Gastroesophageal sphincter (tissue), 4 donors: Measurements from ENCODE around the gene WDR5. TPM values are rescaled to one million over a fixed set of nuclear protein-coding genes. Genes with fewer than 3 reads are reported as not detected.

ENCODE experiments used
- ATAC-seq: fragments of 150-250 bp; one replicate; pipeline ENCODE4 v1.9.1; 2016; ENCODE audit warnings: mild to moderate bottlenecking, moderate library complexity
- H3K27ac ChIP-seq, 4 donors: fragments of 200-600 bp; sonication (generic) in 3 of 4; 1 replicate in 3 of 4; 2 replicates in 1 of 4; pipeline ENCODE4 v1.5.1; 2016 to 2019
- H3K27me3 ChIP-seq: fragments of 200-600 bp; sonication (generic); one replicate; pipeline ENCODE4 v1.5.1; 2019
- H3K36me3 ChIP-seq, 2 donors: fragments of 200-600 bp; sonication (generic); one replicate each; pipeline ENCODE4 v1.5.1; 2019; ENCODE audit warnings: control low read depth in 1 of 2
- H3K4me1 ChIP-seq, 3 donors: fragments of 200-600 bp; sonication (generic); 1 replicate in 2 of 3; 2 replicates in 1 of 3; pipeline ENCODE4 v1.5.1; 2016 to 2019; ENCODE audit warnings: control low read depth in 2 of 3
- H3K4me3 ChIP-seq, 2 donors: fragments of 200-600 bp; sonication (generic); one replicate each; pipeline ENCODE4 v1.5.1; 2019; ENCODE audit warnings: mild to moderate bottlenecking in 1 of 2, moderate library complexity in 1 of 2
- H3K9me3 ChIP-seq, 3 donors: fragments of 200-600 bp; sonication (generic); one replicate each; pipeline ENCODE4 v1.5.1; 2017 to 2019; ENCODE audit warnings: control low read depth in 2 of 3
- EP300 ChIP-seq: sonication (generic); formaldehyde crosslinking; IDR thresholded peaks from one replicate; pipeline ENCODE4 v1.6.1; 2017; ENCODE audit warnings: antibody characterized with exemption, mild to moderate bottlenecking
- POLR2A ChIP-seq, 2 donors: fragments of 450-650 bp; IDR thresholded peaks; one replicate each; pipeline ENCODE4 v1.6.1; 2017; ENCODE audit warnings: antibody characterized with exemption in 2 of 2, mild to moderate bottlenecking in 2 of 2, moderate library complexity in 1 of 2
- POLR2AphosphoS5 ChIP-seq: sonication (generic); formaldehyde crosslinking; IDR thresholded peaks from one replicate; pipeline ENCODE4 v1.6.1; 2017; ENCODE audit warnings: antibody characterized with exemption
- WGBS, 2 donors: methylation state at CpG; one replicate each; pipeline ENCODE4 v1.1.5; 2018; ENCODE audit warnings: low coverage in 1 of 2; 5-methylcytosine and 5-hydroxymethylcytosine counted together
- total RNA-seq, 4 donors: library from RNA; depleted of rRNA; stranded (reverse); fragments of >200 nt; gene quantifications; one replicate each; pipeline ENCODE4 v1.1.0, GENCODE V29; 2016
- TF ChIP-seq, protein P1 (sequence below), 4 experiments: fragments of 200-600 bp in 2 of 4; fragments of 450-650 bp in 2 of 4; sonication (generic) in 1 of 4; IDR thresholded peaks; one replicate each; pipeline ENCODE4 v1.5.1; 2017 to 2019; ENCODE audit warnings: antibody characterized with exemption in 4 of 4, mild to moderate bottlenecking in 2 of 4, moderate library complexity in 2 of 4

WDR5 gene
- total RNA-seq, 4 donors from 2014 or later = 16.4 to 30.2 (median 24.8) TPM

DNA sequence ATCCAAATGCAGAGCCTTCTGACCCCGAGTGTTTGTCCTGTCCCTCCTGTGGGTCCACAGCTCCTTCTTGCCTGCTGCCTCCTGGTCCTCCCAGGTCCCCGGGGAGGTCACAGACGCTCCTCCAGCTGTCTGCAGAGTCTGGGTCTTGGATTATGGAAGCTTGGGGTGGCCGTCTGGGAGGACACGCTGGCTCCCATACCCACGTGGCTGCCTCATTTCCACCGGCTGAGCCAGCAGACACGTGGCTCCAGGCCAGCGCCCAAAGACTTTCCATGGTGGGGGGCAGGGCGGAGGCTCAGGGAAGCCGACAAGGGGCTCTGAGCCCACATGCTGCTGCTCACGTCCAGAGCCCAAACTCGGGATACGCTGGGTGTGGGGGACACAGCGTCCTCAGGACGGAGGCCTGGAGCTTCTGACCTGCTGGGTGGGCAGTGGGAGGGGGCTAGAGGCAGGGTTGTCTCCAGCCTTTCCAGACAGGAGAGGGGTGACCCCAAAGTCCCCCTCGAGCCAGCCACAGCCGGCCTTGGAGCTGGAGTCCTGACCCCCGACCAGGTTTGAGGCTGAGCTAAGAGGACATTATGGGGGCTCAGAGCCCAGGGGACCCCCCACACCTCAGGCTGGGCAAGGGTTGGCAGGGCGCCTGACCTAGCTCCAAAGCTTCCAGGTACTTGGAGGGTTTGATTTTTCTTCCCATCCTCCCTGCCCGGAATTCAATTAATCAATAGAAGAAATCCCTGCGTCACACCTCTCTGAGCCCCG lies 52.7 kb downstream of the WDR5 start:
- WGBS, 2 donors = 38% methylated on average over 3 of the region's 23 CpGs; no CpG with 5 or more reads in 1 of the 2 donors
- no peak for TF ChIP-seq POLR2A (IDR thresholded peaks at IDR 0.05)
- no peak for TF ChIP-seq EP300
- TF ChIP-seq, protein P1, sequence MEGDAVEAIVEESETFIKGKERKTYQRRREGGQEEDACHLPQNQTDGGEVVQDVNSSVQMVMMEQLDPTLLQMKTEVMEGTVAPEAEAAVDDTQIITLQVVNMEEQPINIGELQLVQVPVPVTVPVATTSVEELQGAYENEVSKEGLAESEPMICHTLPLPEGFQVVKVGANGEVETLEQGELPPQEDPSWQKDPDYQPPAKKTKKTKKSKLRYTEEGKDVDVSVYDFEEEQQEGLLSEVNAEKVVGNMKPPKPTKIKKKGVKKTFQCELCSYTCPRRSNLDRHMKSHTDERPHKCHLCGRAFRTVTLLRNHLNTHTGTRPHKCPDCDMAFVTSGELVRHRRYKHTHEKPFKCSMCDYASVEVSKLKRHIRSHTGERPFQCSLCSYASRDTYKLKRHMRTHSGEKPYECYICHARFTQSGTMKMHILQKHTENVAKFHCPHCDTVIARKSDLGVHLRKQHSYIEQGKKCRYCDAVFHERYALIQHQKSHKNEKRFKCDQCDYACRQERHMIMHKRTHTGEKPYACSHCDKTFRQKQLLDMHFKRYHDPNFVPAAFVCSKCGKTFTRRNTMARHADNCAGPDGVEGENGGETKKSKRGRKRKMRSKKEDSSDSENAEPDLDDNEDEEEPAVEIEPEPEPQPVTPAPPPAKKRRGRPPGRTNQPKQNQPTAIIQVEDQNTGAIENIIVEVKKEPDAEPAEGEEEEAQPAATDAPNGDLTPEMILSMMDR (IDR thresholded peaks at IDR 0.05) = no peak
- TF ChIP-seq POLR2AphosphoS5 = no peak
- peak; percentile 34 for ATAC-seq

DNA sequence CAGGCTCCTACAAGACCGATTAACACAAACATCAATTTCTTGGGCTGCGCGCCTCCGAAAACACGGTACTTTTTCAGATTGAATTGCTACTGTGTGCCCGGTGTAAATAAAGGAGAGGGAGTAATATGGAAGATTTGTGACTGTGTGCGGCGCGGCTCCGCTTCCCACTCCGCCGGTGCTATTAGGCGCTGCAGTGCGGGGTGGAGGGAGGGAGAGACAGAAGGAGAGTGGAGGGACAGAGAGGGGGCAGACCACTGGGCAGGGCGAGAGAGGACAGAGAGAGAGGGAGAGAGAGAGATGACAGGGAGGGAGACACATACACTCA lies 53.2 kb downstream of the WDR5 start:
- peak; percentile 17 for ATAC-seq
- no peaks in the 10 kb centered on the region for H3K27me3 ChIP-seq
- no peak overlapping the region for H3K27ac ChIP-seq
- H3K4me3 ChIP-seq = no peak overlapping the region
- no peaks in the 10 kb centered on the region for H3K9me3 ChIP-seq
- WGBS, 2 donors = 27 to 37% methylated on average over 9 to 15 of the region's 15 CpGs
- TF ChIP-seq POLR2A (IDR thresholded peaks at IDR 0.05) (no peak), POLR2AphosphoS5 (no peak), EP300 (no peak)
- TF ChIP-seq, protein P1 (IDR thresholded peaks at IDR 0.05) = no peak
- H3K4me1 ChIP-seq = peaks cover 0 to 18% (median 0%) of the 10 kb centered on the region in 3 donors
- no peaks in the 10 kb centered on the region for H3K36me3 ChIP-seq

More for the DNA sequence above, 52.7 kb downstream of the WDR5 start:
- Histone ChIP-seq H3K36me3 (no peaks in the 10 kb centered on the region), H3K9me3 (no peaks in the 10 kb centered on the region), H3K4me3 (no peak overlapping the region), H3K27me3 (no peaks in the 10 kb centered on the region), H3K4me1 (peaks cover 0 to 18% (median 0%) of the 10 kb centered on the region in 3 donors), H3K27ac (no peak overlapping the region)

DNA sequence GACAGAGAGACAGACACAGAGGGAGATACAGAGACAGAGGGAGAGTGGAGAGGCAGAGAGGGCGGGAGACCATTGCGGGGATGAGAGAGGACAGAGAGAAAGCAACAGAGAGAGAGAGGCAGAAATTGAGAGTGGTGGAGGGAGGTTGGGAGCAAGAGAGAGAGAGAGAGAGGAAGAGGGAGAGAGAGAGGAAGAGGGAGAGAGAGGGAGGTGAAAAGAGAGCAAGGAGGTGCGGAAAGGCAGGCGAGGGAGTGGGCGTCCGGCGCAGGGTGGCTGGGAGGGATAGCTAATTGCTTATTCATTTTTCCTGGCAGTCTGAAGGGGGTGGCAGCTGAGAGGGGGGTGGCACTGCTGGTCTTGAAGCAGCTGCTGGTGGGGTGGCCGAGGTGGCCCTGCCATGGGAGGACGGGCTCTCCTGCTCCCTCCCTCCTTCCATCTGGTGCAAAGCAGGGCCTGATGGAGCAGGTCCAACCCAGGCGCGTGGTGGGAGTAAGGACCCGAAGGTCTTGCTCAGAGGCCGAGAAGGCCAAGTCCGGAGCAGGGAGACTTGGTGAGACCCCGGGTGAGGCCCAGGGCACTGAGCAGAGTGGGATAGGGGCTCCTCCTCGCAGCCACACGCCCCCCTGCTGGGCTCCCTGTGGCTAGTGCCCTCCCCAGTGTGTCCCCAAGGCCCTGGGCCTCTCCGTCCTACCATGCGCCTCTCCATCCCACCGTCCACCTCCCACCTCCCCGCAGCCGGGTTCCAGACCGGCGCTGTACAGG lies 53.8 kb downstream of the WDR5 start:
- Histone ChIP-seq H3K27ac (no peak overlapping the region), H3K27me3 (no peaks in the 10 kb centered on the region), H3K4me1 (peaks cover 0 to 18% (median 0%) of the 10 kb centered on the region in 3 donors), H3K36me3 (no peaks in the 10 kb centered on the region), H3K9me3 (no peaks in the 10 kb centered on the region), H3K4me3 (no peak overlapping the region)
- peak; percentile 12 for ATAC-seq
- WGBS, 2 donors = 63 to 85% methylated on average over 8 to 11 of the region's 24 CpGs
- TF ChIP-seq EP300 (no peak), POLR2A (IDR thresholded peaks at IDR 0.05) (no peak), POLR2AphosphoS5 (no peak)
- TF ChIP-seq, protein P1 (IDR thresholded peaks at IDR 0.05) = no peak

DNA sequence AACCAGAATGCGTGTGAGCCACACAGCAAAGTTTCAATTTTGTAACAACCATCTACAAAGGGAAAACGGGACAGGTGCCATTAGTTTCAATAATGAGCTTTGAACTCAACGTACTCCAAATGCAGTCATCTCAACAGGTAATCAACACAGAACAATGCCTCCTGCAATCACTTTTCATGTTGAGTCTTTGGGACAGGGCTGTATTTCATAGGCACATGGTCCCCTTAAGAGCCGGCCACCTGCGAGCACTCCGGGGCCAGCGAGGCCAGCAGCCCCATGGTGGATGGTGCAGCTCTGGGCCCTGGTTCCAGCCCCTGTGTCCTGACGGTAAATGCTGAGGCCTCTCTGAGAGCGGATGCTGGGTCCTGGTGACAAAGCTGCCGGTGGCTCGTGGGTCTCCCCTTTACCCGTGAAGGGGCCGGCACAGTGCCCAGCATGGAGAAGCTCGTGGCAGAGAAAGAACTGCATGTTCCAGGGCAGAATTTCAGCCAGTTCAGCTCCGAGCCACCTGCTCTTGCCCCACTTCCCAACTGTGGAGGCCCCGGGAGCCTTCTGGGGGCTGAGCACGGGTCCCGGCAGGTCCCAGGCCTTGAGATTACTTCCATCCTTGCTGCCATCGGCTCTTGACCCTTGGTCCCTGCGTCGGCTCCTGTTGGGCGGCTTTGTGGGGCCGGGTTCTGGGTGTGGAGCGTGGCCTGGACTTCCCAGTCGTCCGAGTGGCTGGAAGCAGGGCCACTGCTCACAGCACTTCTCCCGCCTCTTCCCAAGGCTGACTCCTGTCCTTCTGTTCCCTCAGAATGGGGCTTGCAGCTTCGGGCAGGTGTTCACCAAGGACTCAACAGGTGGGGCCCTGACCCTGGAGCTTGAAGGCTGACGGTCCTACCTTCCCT lies 54.6 kb downstream of the WDR5 start:
- ATAC-seq = no peak
- H3K36me3 ChIP-seq = no peaks in the 10 kb centered on the region
- WGBS, 2 donors = 75 to 90% methylated on average over 2 to 3 of the region's 29 CpGs
- H3K9me3 ChIP-seq = no peaks in the 10 kb centered on the region
- no peak overlapping the region for H3K27ac ChIP-seq
- H3K4me1 ChIP-seq = peaks cover 0 to 18% (median 0%) of the 10 kb centered on the region in 3 donors
- H3K4me3 ChIP-seq = no peak overlapping the region
- TF ChIP-seq POLR2A (IDR thresholded peaks at IDR 0.05) (no peak), EP300 (no peak), POLR2AphosphoS5 (no peak)
- TF ChIP-seq, protein P1 (IDR thresholded peaks at IDR 0.05) = no peak
- no peaks in the 10 kb centered on the region for H3K27me3 ChIP-seq
